Hepatocyte (in vitro differentiated cells): Measurements from ENCODE around the gene RPS18. TPM values are rescaled to one million over a fixed set of nuclear protein-coding genes. Genes with fewer than 3 reads are reported as not detected.

Source experiments
- DNase-seq: peaks from one replicate; pipeline ENCODE4 v3.0.0-alpha.2; 2016; ENCODE audit warnings: low spot score
- H2AFZ ChIP-seq: fragments of 200-600 bp; sonication (generic); 2 replicates; pipeline ENCODE4 v1.6.0; 2016; ENCODE audit warnings: antibody characterized with exemption, mild to moderate bottlenecking
- H3K27ac ChIP-seq: fragments of 200-600 bp; sonication (generic); 2 replicates; pipeline ENCODE4 v1.5.1; 2016; ENCODE audit warnings: mild to moderate bottlenecking
- H3K27me3 ChIP-seq: fragments of 200-600 bp; sonication (generic); 2 replicates; pipeline ENCODE4 v1.6.1; 2016
- H3K36me3 ChIP-seq: fragments of 200-600 bp; sonication (generic); replicated peaks from 2 replicates; pipeline ENCODE4 v1.5.1; 2016; ENCODE audit warnings: low read depth; ENCODE audit not compliant: insufficient read depth
- H3K4me1 ChIP-seq: fragments of 200-600 bp; sonication (generic); 2 replicates; pipeline ENCODE4 v1.5.1; 2016; ENCODE audit warnings: mild to moderate bottlenecking, moderate library complexity; ENCODE audit not compliant: insufficient read depth
- H3K4me2 ChIP-seq: fragments of 200-600 bp; sonication (generic); 2 replicates; pipeline ENCODE4 v1.6.0; 2016
- H3K4me3 ChIP-seq: fragments of 200-600 bp; sonication (generic); 2 replicates; pipeline ENCODE4 v1.5.1; 2016; ENCODE audit warnings: mild to moderate bottlenecking
- H3K79me2 ChIP-seq: fragments of 200-600 bp; sonication (generic); 2 replicates; pipeline ENCODE4 v1.6.0; 2017; ENCODE audit warnings: mild to moderate bottlenecking
- H3K9me2 ChIP-seq: fragments of 200-600 bp; sonication (generic); replicated peaks from 2 replicates; pipeline ENCODE4 v1.6.0; 2017; ENCODE audit warnings: mild to moderate bottlenecking; ENCODE audit not compliant: insufficient read depth
- H3K9me3 ChIP-seq: fragments of 200-600 bp; sonication (generic); 2 replicates; pipeline ENCODE4 v1.5.1; 2016; ENCODE audit warnings: low read depth, mild to moderate bottlenecking
- H4K20me1 ChIP-seq: fragments of 200-600 bp; sonication (generic); 2 replicates; pipeline ENCODE4 v1.6.0; 2016; ENCODE audit warnings: mild to moderate bottlenecking; ENCODE audit not compliant: insufficient read depth, poor library complexity, severe bottlenecking
- EZH2 ChIP-seq: fragments of 200-600 bp; sonication (generic); IDR thresholded peaks from 2 replicates; pipeline ENCODE4 v1.6.1; 2016; ENCODE audit warnings: antibody characterized with exemption, mild to moderate bottlenecking, borderline replicate concordance
- EZH2phosphoT487 ChIP-seq: fragments of 200-600 bp; sonication (generic); IDR thresholded peaks from one replicate; pipeline ENCODE4 v1.6.1; 2018; ENCODE audit warnings: antibody characterized with exemption, mild to moderate bottlenecking, low read depth, moderate library complexity; ENCODE audit not compliant: unreplicated experiment, severe bottlenecking
- WGBS: methylation state at CpG from one replicate; pipeline ENCODE4 v1.1.6; 2016; ENCODE audit warnings: low lambda C conversion rate; ENCODE audit errors: missing lambda C conversion rate; 5-methylcytosine and 5-hydroxymethylcytosine counted together
- polyA plus RNA-seq: library from polyadenylated mRNA; unstranded; fragments of >200 nt; fragmentation: Nextera tagmentation; extraction: Ambion mirVana; gene quantifications from 2 replicates; pipeline ENCODE4 v1.2.1, GENCODE V29; 2016
- total RNA-seq: library from RNA; depleted of rRNA; stranded (reverse); fragments of >200 nt; gene quantifications from 2 replicates; pipeline ENCODE4 v1.2.3, GENCODE V29; 2014
- TF ChIP-seq, protein P1 (sequence below): fragments of 200-600 bp; sonication (generic); IDR thresholded peaks from 2 replicates; pipeline ENCODE4 v1.5.1; 2016; ENCODE audit warnings: antibody characterized with exemption, mild to moderate bottlenecking; ENCODE audit not compliant: poor library complexity

Gene RPS18
- total and polyA plus RNA-seq, 2 experiments from 2014 or later: 1,517 to 3,293 TPM

GRCh38 chr6:33288141-33288920 lies 16.5 kb downstream of the RPS18 start:
- 26% methylated on average over 19 of the region's 21 CpGs for WGBS
- Histone ChIP-seq H3K9me2 (no peaks in the 10 kb centered on the region), H3K9me3 (no peaks in the 10 kb centered on the region), H3K27me3 (no peaks in the 10 kb centered on the region), H3K4me1 (peaks cover 13% of the 10 kb centered on the region), H3K4me3 (peak overlapping the region; percentile 26), H4K20me1 (no peaks in the 10 kb centered on the region), H3K4me2 (peak overlapping the region; percentile 88), H3K79me2 (peaks cover 29% of the 10 kb centered on the region), H3K36me3 (no peaks in the 10 kb centered on the region), H2AFZ (peak overlapping the region; percentile 34), H3K27ac (no peak overlapping the region)
- TF ChIP-seq EZH2phosphoT487 (no peak), EZH2 (no peak)
- TF ChIP-seq, protein P1, sequence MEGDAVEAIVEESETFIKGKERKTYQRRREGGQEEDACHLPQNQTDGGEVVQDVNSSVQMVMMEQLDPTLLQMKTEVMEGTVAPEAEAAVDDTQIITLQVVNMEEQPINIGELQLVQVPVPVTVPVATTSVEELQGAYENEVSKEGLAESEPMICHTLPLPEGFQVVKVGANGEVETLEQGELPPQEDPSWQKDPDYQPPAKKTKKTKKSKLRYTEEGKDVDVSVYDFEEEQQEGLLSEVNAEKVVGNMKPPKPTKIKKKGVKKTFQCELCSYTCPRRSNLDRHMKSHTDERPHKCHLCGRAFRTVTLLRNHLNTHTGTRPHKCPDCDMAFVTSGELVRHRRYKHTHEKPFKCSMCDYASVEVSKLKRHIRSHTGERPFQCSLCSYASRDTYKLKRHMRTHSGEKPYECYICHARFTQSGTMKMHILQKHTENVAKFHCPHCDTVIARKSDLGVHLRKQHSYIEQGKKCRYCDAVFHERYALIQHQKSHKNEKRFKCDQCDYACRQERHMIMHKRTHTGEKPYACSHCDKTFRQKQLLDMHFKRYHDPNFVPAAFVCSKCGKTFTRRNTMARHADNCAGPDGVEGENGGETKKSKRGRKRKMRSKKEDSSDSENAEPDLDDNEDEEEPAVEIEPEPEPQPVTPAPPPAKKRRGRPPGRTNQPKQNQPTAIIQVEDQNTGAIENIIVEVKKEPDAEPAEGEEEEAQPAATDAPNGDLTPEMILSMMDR: no peak
- DNase-seq: no peak

DNA sequence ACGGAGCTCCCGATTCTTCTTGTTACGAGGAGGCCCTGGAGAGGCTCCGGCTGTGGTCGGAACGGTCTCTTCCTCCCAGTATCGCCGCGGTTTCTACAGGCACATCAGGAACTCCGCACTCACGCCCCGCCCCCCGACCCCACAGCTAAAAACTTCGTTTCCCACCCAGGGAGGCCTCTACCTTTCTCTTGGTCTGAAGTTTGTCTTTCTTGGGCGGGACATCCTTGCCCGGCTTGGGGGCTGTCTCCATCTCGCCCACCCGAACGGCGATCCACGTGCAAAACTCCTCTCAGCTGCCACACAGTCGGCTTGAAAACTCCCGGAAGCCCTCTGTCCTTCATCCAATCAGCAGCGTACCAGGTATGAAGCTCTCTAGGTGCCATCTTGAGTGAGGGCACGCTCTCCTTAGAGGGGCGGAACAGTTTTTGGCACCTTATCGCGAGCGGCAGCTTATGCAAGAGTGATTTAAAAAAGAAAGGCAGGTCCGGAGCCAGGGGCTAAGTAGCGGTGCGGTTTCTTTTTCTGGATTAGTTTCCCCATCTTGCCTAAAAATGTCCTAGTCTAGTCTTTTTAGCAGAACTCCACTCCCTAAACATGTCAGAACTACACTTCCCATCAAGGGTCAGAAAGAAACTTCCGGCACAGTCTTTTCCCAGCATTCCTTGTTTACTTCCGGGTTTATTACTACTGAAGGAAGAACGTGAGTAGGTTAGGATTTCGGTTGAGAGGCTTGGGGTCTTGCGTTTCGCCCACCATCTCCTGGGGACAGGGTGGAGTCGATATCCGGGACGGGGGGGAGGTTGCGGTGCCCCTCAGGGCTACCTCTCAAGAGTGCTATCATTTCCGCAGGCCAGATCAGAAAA lies 17.3 kb downstream of the RPS18 start, which contains the start of the genes PFDN6 and WDR46:
PFDN6 (plus strand) TSS at position 681 of the 863 bp plus-strand sequence. CDS start 256 bp downstream, outside the sequence.
WDR46 (minus strand) TSS at position 319 of the 863 bp plus-strand sequence; CDS start at position 250, 69 bp downstream.
- H3K4me2 ChIP-seq: peak within 1 kb of the TSS; percentile 88
- no peaks in the 10 kb centered on the region for H3K9me3 ChIP-seq
- TF ChIP-seq, protein P1: no peak
- TF ChIP-seq EZH2: no peak
- TF ChIP-seq EZH2phosphoT487: no peak
- WGBS: 1% methylated on average over 42 of the region's 43 CpGs
- H3K27ac ChIP-seq: peak within 1 kb of the TSS; percentile 54
- no peaks in the 10 kb centered on the region for H3K27me3 ChIP-seq
- peak within 1 kb of the TSS; percentile 34 for H2AFZ ChIP-seq
- no peaks in the 10 kb centered on the region for H3K9me2 ChIP-seq
- H3K79me2 ChIP-seq: peaks cover 29% of the 10 kb centered on the region
- peaks cover 13% of the 10 kb centered on the region for H3K4me1 ChIP-seq
- no peaks in the 10 kb centered on the region for H4K20me1 ChIP-seq
- no peaks in the 10 kb centered on the region for H3K36me3 ChIP-seq
- peak within 1 kb of the TSS; percentile 26 for H3K4me3 ChIP-seq
- DNase-seq: peak; percentile 87

DNA sequence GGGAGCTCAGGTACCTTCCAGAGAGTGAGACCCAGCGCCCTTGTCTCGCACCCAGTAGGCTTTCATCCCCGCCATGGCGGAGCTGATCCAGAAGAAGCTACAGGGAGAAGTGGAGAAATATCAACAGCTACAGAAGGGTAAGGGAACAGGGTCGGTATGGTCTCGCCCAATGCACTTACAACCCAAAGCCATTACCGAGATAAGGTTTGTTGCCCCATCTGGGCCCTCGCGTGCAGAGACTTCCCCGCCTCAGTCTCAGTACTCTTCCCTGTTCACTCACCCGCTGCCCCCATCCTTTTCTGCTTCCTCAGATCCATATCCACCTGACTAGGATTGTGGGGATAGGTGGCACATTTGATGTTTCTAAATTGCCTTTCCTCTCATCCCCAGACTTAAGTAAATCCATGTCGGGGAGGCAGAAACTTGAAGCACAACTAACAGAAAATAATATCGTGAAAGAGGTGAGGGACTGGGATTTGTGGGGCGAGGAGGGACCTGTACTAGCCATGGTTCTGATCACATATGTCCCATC lies 18.0 kb downstream of the RPS18 start:
- Histone ChIP-seq H3K27me3 (no peaks in the 10 kb centered on the region), H3K4me1 (peaks cover 13% of the 10 kb centered on the region), H3K4me2 (peak overlapping the region; percentile 88), H3K36me3 (no peaks in the 10 kb centered on the region), H3K79me2 (peaks cover 29% of the 10 kb centered on the region), H3K9me2 (no peaks in the 10 kb centered on the region), H3K4me3 (peak overlapping the region; percentile 26), H2AFZ (peak overlapping the region; percentile 24), H3K27ac (peak overlapping the region; percentile 54), H4K20me1 (no peaks in the 10 kb centered on the region), H3K9me3 (no peaks in the 10 kb centered on the region)
- WGBS: 6% methylated on average over 14 of the region's 14 CpGs
- TF ChIP-seq, protein P1: no peak
- no peak for TF ChIP-seq EZH2phosphoT487
- no peak for TF ChIP-seq EZH2
- no peak for DNase-seq
